Measurements from ENCODE around the gene EVA1C. TPM values are rescaled to one million over a fixed set of nuclear protein-coding genes. Genes with fewer than 3 reads are reported as not detected.
"Not testable (repeated sequence)": the region's sequence is repeated elsewhere in the genome, so short reads cannot be mapped to it uniquely, and the experiment has no call there.

EVA1C gene
- total RNA-seq, 1 experiment from 2014 or later = 22.2 TPM

DNA sequence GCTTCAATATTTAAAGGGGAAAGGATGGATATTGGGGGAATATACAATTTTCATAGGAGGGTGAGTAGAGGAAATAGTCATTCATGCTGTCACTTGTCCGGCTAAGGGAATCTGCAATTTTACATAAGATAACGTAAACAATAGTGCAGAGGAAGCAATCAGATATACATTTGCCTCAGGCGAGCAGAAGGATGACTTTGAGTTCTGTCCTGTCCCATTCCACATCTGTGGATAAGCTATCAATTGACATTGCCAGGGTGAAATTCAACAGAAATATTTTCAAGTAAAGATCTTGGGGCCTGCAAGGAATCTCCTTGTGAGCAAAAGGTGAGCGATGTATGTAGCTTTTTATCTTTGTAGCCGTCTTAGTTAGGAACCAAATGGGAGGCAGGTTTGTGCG is 32.6 kb downstream of the EVA1C start:
- intact Hi-C loops (cut with micrococcal nuclease) = no loop called here
- Mint-ChIP-seq H3K4me3 (ENCODE audit: unreplicated experiment) (no peak overlapping the region), H3K4me1 (ENCODE audit: insufficient read depth, unreplicated experiment) (peaks cover 23% of the 10 kb centered on the region), H3K9me3 (ENCODE audit: unreplicated experiment) (peaks cover 9% of the 10 kb centered on the region), H3K36me3 (ENCODE audit: insufficient read depth, unreplicated experiment) (peaks cover 23% of the 10 kb centered on the region), H3K27ac (ENCODE audit: low read depth, unreplicated experiment) (no peak overlapping the region), H3K27me3 (ENCODE audit: insufficient read depth, unreplicated experiment) (no peaks in the 10 kb centered on the region)
- no TSS peak for BruUV-seq (replicated peaks)
- ChIA-PET CTCF (interaction anchor here (0.6 to 1.5 kb wide), 3 partner anchors 17 to 124 kb away, joined by 4 to 5 read pairs (median 5); no protein-coding TSS in a partner anchor), POLR2A (no interaction called here)
- no peak for DNase-seq (ENCODE audit: unreplicated experiment)
- TF ChIP-seq CTCF (IDR thresholded peaks at IDR 0.05; ENCODE audit: unreplicated experiment) = no peak

- H3K9me3 Mint-ChIP-seq (ENCODE audit: unreplicated experiment); POLR2A ChIA-PET; H3K27me3 Mint-ChIP-seq (ENCODE audit: insufficient read depth, unreplicated experiment); intact Hi-C loops (cut with micrococcal nuclease); H3K27ac Mint-ChIP-seq (ENCODE audit: low read depth, unreplicated experiment); BruUV-seq (replicated peaks); H3K4me3 Mint-ChIP-seq (ENCODE audit: unreplicated experiment): not testable (repeated sequence)
- peak; percentile 43 for DNase-seq (ENCODE audit: unreplicated experiment)
- H3K36me3 Mint-ChIP-seq (ENCODE audit: insufficient read depth, unreplicated experiment) = peaks cover 34% of the 10 kb centered on the region
- peaks cover 33% of the 10 kb centered on the region for H3K4me1 Mint-ChIP-seq (ENCODE audit: insufficient read depth, unreplicated experiment)
- CTCF ChIA-PET = interaction anchor here (0.5 to 0.7 kb wide), 2 partner anchors 17 to 22 kb away, joined by 3 read pairs; no protein-coding TSS in a partner anchor
These were observed 33.9 kb downstream of the EVA1C start for GRCh38 chr21:32446440-32446839.

GRCh38 chr21:32447224-32447623 is 34.7 kb downstream of the EVA1C start:
- DNase-seq (ENCODE audit: unreplicated experiment) = no peak
- Mint-ChIP-seq H3K27me3 (ENCODE audit: insufficient read depth, unreplicated experiment) (no peaks in the 10 kb centered on the region), H3K9me3 (ENCODE audit: unreplicated experiment) (peaks cover 9% of the 10 kb centered on the region), H3K4me3 (ENCODE audit: unreplicated experiment) (no peak overlapping the region), H3K36me3 (ENCODE audit: insufficient read depth, unreplicated experiment) (peaks cover 35% of the 10 kb centered on the region), H3K4me1 (ENCODE audit: insufficient read depth, unreplicated experiment) (peaks cover 40% of the 10 kb centered on the region), H3K27ac (ENCODE audit: low read depth, unreplicated experiment) (no peak overlapping the region)
- ChIA-PET CTCF (interaction anchor here (0.7 kb wide), 2 partner anchors 17 to 270 kb away, joined by 3 read pairs; no protein-coding TSS in a partner anchor), POLR2A (no interaction called here)
- intact Hi-C loops (cut with micrococcal nuclease) = no loop called here
- BruUV-seq (replicated peaks) = no TSS peak
- TF ChIP-seq CTCF (IDR thresholded peaks at IDR 0.05; ENCODE audit: unreplicated experiment) = no peak

DNA sequence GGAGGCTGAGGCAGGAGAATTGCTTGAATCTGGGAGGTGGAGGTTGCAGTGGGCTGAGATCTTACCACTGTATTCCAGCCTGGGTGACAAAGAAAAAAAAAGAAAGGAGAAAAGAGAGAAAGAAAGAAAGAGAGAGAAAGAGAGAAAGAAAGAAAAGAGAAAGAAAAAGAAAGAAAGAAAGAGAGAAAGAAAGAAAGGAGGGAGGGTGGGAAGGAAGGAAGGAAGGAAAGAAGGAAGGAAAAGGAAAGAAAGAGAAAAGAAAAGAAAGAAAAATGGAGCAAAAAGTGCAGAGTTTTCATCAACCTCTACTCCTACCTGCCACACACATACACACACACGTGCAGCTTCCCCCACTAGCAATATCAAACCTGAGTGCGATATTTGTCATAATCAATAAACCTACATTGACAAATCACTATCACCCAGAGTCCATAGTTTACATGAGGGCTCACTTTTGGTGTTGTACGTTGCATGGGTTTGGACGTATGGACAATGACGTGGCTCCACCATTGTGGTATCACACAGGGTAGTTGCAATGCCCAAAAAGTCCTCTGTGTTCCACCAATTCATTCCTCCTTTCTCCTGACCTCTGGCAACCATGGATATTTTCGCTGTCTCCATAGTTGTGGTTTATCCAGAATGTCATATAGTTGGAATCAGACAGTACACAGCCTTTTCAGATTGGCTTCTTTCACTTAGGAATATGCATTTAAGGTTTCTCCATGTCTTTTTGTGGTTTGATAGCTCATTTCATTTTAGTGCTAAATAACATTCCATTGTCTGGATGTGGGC is 36.5 kb downstream of the EVA1C start:
- Mint-ChIP-seq H3K36me3 (ENCODE audit: insufficient read depth, unreplicated experiment) (peaks cover 38% of the 10 kb centered on the region), H3K27me3 (ENCODE audit: insufficient read depth, unreplicated experiment) (no peaks in the 10 kb centered on the region), H3K4me3 (ENCODE audit: unreplicated experiment) (no peak overlapping the region), H3K9me3 (ENCODE audit: unreplicated experiment) (peaks cover 3% of the 10 kb centered on the region), H3K27ac (ENCODE audit: low read depth, unreplicated experiment) (no peak overlapping the region), H3K4me1 (ENCODE audit: insufficient read depth, unreplicated experiment) (peaks cover 35% of the 10 kb centered on the region)
- intact Hi-C loops (cut with micrococcal nuclease) = no loop called here
- no peak for TF ChIP-seq CTCF (IDR thresholded peaks at IDR 0.05; ENCODE audit: unreplicated experiment)
- ChIA-PET CTCF (interaction anchor here (0.7 to 1.6 kb wide), 3 partner anchors 25 to 60 kb away, joined by 3 to 6 read pairs (median 3); no protein-coding TSS in a partner anchor), POLR2A (interaction anchor here (0.8 kb wide), 1 partner anchor 22 kb away, joined by 3 read pairs; no protein-coding TSS in a partner anchor)
- BruUV-seq (replicated peaks) = no TSS peak
- DNase-seq (ENCODE audit: unreplicated experiment) = no peak

GRCh38 chr21:32450881-32451701 is 38.6 kb downstream of the EVA1C start:
- H3K27me3 Mint-ChIP-seq (ENCODE audit: insufficient read depth, unreplicated experiment); intact Hi-C loops (cut with micrococcal nuclease); H3K9me3 Mint-ChIP-seq (ENCODE audit: unreplicated experiment); BruUV-seq (replicated peaks): not testable (repeated sequence)
- DNase-seq (ENCODE audit: unreplicated experiment) = peak; percentile 87
- H3K36me3 Mint-ChIP-seq (ENCODE audit: insufficient read depth, unreplicated experiment) = peaks cover 35% of the 10 kb centered on the region
- H3K27ac Mint-ChIP-seq (ENCODE audit: low read depth, unreplicated experiment) = peak overlapping the region; percentile 97
- H3K4me3 Mint-ChIP-seq (ENCODE audit: unreplicated experiment) = peak overlapping the region; percentile 31
- ChIA-PET POLR2A (interaction anchor here (1.7 kb wide), 1 partner anchor 12 kb away, joined by 6 read pairs; no protein-coding TSS in a partner anchor), CTCF (interaction anchor here (0.6 to 1.6 kb wide), 2 partner anchors 48 to 250 kb away, joined by 3 read pairs; no protein-coding TSS in a partner anchor)
- peaks cover 34% of the 10 kb centered on the region for H3K4me1 Mint-ChIP-seq (ENCODE audit: insufficient read depth, unreplicated experiment)

- H3K27me3 Mint-ChIP-seq (ENCODE audit: insufficient read depth, unreplicated experiment); H3K4me3 Mint-ChIP-seq (ENCODE audit: unreplicated experiment); DNase-seq (ENCODE audit: unreplicated experiment); CTCF ChIA-PET; intact Hi-C loops (cut with micrococcal nuclease); BruUV-seq (replicated peaks); H3K9me3 Mint-ChIP-seq (ENCODE audit: unreplicated experiment); POLR2A ChIA-PET: not testable (repeated sequence)
- Mint-ChIP-seq H3K36me3 (ENCODE audit: insufficient read depth, unreplicated experiment) (peaks cover 26% of the 10 kb centered on the region), H3K4me1 (ENCODE audit: insufficient read depth, unreplicated experiment) (peaks cover 39% of the 10 kb centered on the region), H3K27ac (ENCODE audit: low read depth, unreplicated experiment) (peak overlapping the region; percentile 97)
These were observed 39.7 kb downstream of the EVA1C start for GRCh38 chr21:32452191-32452590.
